ENCODE results near the gene LRRC47. TPM values are rescaled to one million over a fixed set of nuclear protein-coding genes. Genes with fewer than 3 reads are reported as not detected.

Gene LRRC47
- total and polyA plus RNA-seq, 8 donors: 12.0 to 212 (median 27.1) TPM

GRCh38 chr1:3759164-3759563 is 37.1 kb downstream of the LRRC47 start:
- H3K4me3 ChIP-seq: no peak overlapping the region
- H3K27ac ChIP-seq: no peak overlapping the region
- TF ChIP-seq POLR2A (IDR thresholded peaks at IDR 0.05) (no peak), CTCF (IDR thresholded peaks at IDR 0.05) (no peak), POLR2AphosphoS5 (IDR thresholded peaks at IDR 0.05) (no peak), EP300 (IDR thresholded peaks at IDR 0.05) (no peak)
- no peak for DNase-seq
- 81 to 90% (median 85%) methylated on average over 6 of the region's 6 CpGs for WGBS, 5 donors
- no peaks in the 10 kb centered on the region for H3K4me1 ChIP-seq
- intact Hi-C loops (cut with DNase I; ENCODE audit: low total_unique reads): no loop called here
- H3K9me3 ChIP-seq: peaks cover 0 to 7% (median 0%) of the 10 kb centered on the region in 4 donors
- peaks cover 0 to 79% (median 22%) of the 10 kb centered on the region in 3 donors for H3K27me3 ChIP-seq
- H3K36me3 ChIP-seq: no peaks in the 10 kb centered on the region

GRCh38 chr1:3756394-3756793 is 39.9 kb downstream of the LRRC47 start:
- Histone ChIP-seq H3K4me1 (no peaks in the 10 kb centered on the region), H3K27ac (no peak overlapping the region), H3K27me3 (peaks cover 0 to 74% (median 25%) of the 10 kb centered on the region in 3 donors), H3K9me3 (peaks cover 0 to 7% (median 0%) of the 10 kb centered on the region in 4 donors), H3K36me3 (no peaks in the 10 kb centered on the region), H3K4me3 (no peak overlapping the region)
- intact Hi-C loops (cut with DNase I; ENCODE audit: low total_unique reads): no loop called here
- no peak for DNase-seq
- no peak for TF ChIP-seq POLR2AphosphoS5 (IDR thresholded peaks at IDR 0.05)
- 67 to 82% (median 80%) methylated on average over 20 to 21 of the region's 21 CpGs for WGBS, 5 donors

GRCh38 chr1:3753656-3754454 is 42.4 kb downstream of the LRRC47 start:
- intact Hi-C loops (cut with DNase I; ENCODE audit: low total_unique reads): no loop called here
- H3K9me3 ChIP-seq: no peaks in the 10 kb centered on the region
- 73 to 86% (median 81%) methylated on average over 18 to 20 of the region's 20 CpGs for WGBS, 5 donors

GRCh38 chr1:3752400-3752945 is 43.8 kb downstream of the LRRC47 start, which contains the start of gene CCDC27:
TSS of gene CCDC27 (plus strand) at chr1:3752450. CDS start at chr1:3752482, 32 bp downstream.
- intact Hi-C loops (cut with DNase I; ENCODE audit: low total_unique reads): no loop called here
- 65 to 91% (median 86%) methylated on average over 4 to 17 of the region's 17 CpGs for WGBS, 5 donors
- TF ChIP-seq POLR2AphosphoS5 (IDR thresholded peaks at IDR 0.05) (no peak), POLR2A (IDR thresholded peaks at IDR 0.05) (no peak), CTCF (IDR thresholded peaks at IDR 0.05) (no peak), EP300 (IDR thresholded peaks at IDR 0.05) (no peak)
- H3K27ac ChIP-seq: no peak within 1 kb of the TSS
- peaks cover 5 to 9% (median 7%) of the 10 kb centered on the region in 4 donors for H3K4me1 ChIP-seq
- H3K4me3 ChIP-seq: no peak within 1 kb of the TSS
- no peaks in the 10 kb centered on the region for H3K9me3 ChIP-seq
- H3K27me3 ChIP-seq: peaks cover 0 to 49% (median 19%) of the 10 kb centered on the region in 3 donors
- H3K36me3 ChIP-seq: no peaks in the 10 kb centered on the region
- no peak for DNase-seq

More at GRCh38 chr1:3753656-3754454, 42.4 kb downstream of the LRRC47 start:
- Histone ChIP-seq H3K27ac (no peak overlapping the region), H3K4me1 (no peaks in the 10 kb centered on the region), H3K36me3 (no peaks in the 10 kb centered on the region), H3K4me3 (no peak overlapping the region), H3K27me3 (peaks cover 0 to 59% (median 19%) of the 10 kb centered on the region in 3 donors)
- no peak for DNase-seq
- TF ChIP-seq POLR2A (IDR thresholded peaks at IDR 0.05): no peak
- TF ChIP-seq CTCF (IDR thresholded peaks at IDR 0.05): no peak
- no peak for TF ChIP-seq EP300 (IDR thresholded peaks at IDR 0.05)
- TF ChIP-seq POLR2AphosphoS5 (IDR thresholded peaks at IDR 0.05): no peak

All from stomach (tissue), 9 donors.